Suppressor macrophage (primary cell): ENCODE results near the gene GSTM2.
A peak's percentile ranks its signal among the peaks of the same experiment; 100 is the strongest.

ENCODE experiments used
- DNase-seq, 4 experiments: peaks; one replicate each; pipeline ENCODE4 v3.0.0-alpha.2; 2020 to 2022
- total RNA-seq, 17 experiments: gene quantifications; one replicate each; lab custom pipeline; 2026; ENCODE audit warnings: mixed read lengths in 6 of 17, inconsistent platforms in 3 of 17; lab: John Stamatoyannopoulos, UW

The GSTM2 gene
- 0.49 to 5.6 (median 1.9) reads per million in 17 experiments for total RNA-seq

DNA sequence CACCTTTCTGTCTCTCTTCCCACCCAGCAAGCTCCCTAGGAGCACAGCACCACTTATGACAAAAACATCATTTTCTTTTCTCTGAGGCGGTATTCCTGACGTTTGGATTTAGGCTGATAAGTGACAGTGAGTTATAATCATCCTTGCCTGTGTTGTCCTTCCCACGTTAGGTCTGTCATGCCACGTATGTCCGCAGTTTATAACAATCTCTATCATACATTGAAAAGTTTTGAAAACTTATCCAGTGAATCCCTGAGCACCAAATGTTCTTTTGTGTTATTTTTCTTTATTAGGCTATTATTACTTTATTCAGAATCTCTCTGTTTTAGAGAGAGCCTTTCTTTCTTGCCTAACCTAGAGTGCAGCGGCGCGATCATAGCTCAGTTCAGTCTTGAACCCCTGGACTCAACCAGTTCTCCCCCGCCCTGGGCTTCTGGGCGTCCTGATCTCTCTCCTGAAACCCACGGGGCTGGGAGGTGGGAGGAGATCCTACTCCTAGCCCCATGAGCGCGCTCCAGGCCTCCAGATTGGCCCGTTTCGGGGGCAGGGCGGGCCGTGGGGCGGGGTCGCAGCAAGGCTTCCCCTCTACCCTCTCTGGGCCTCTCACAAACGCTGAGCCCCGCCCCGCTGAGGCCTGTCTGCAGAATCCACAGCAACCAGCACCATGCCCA is at the start of gene GSTM2:
TSS of gene GSTM2 (plus strand) at position 606 of the 671 bp plus-strand sequence. CDS start at position 665, 59 bp downstream.
- peak; percentile 73 to 89 (median 79) for DNase-seq

DNA sequence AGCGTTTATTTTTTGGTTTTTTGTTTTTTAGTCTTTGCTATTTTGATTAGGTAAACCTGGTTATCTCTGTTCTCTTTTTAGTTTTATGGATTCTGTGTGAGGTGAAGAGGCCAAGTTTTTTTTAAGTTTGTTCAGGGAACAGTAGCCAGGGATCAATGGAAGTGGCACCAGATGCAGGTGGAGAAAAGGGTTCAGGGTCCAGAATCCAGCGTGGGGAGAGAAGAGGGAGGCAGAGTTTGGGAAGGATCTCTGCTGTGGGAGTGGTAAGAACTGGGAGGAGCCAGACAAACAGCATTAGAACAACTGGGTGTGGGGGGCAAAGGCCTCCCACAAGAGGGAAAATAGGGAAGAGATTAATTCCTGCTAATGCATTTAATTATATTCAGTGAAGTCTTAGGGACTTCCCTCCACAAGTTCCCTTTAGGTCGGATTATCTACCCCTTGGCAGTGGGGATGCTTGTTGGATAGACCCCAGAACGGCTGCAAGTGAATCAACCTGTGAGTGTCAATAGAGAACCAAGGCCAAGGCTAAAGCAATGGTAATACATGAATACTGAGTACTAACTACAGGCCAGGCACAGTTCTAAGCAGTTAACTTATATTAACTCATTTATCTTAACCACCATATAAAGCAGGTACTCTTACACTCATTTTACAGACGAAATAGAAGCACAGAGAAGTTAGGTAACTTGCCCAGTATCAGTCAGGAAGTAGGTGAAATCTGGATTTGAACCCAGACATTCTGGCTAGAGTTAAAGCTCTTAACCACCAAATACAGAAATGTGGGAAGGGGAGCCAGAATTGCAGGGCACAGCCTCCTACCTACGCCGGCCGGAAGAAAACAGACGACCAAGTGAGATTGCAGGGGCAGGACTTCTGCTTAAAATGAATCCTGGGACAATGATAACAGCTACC is 48.9 kb upstream of the GSTM2 start:
- DNase-seq, result peak; percentile 58 to 82 (median 71)

DNA sequence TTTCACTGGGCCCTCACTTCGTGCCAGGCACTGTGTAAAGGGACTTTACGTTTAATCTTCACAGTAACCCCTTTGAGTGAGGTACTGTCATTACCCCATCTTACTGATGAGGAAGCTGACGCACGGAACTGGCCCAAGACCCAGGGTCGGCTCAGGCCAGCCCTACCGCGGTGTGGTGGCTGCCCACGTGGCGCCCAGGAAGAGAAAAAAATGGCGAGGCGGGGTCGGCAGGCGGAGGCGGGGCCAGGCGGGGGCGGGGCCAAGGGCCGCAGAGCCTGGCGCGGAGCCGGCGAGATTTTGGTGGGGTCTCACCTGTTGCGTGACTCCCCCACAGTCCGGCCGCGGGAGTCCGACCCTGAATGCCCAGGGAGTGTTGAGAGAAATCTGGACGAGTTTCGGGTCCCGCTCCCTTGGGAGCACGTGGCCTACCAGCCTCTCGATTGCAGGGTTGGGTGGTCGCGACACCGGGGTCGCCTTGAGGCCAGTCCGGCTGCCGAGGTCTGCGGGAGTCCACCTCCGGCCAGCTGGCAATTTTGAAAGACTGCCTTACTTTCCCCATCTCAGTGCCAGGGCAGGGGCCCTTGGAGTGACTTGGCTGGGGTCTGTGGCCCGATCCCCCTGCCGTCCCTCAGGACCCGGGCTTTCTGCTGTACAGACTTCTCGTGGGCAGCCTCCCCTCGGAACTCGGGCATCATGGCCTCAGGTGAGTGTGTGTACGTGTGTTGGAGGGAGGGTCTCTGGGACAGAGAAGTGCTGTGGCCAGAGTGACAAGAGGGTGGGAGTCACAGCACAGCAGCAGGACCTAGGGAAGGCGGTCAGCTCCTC is 48.1 kb upstream of the GSTM2 start, which contains the start of the genes AMPD2 and GNAT2:
TSS of gene AMPD2 (plus strand) at position 262 of the 825 bp plus-strand sequence. CDS start 1,339 bp downstream, outside the sequence.
TSS of gene GNAT2 (minus strand) at position 41 of the 825 bp plus-strand sequence. CDS start 6,746 bp downstream, outside the sequence.
- peak; percentile 94 to 98 (median 96) for DNase-seq

DNA sequence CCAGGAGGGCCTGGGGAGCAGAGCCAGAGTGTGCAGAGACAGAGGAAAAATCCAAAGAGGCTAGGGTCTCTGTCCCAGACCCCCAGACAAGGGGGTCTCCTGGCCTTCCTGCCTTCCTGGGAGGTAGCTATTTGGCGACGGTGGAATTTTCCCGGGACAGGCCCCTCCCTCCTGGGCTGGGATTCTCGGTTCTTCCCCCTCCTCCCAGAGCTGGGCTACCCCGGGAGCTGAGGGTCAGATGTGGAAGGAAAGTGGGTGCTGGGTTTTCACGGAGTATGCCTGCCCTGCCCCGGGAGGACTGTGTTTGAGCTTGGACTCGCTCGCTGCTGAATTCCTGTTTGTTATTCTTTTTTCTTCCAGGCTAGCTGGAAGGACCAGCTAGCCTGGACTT is 47.5 kb upstream of the GSTM2 start:
- DNase-seq, result peak in 3 of 4 experiments; percentile 39 to 57 (median 43)

DNA sequence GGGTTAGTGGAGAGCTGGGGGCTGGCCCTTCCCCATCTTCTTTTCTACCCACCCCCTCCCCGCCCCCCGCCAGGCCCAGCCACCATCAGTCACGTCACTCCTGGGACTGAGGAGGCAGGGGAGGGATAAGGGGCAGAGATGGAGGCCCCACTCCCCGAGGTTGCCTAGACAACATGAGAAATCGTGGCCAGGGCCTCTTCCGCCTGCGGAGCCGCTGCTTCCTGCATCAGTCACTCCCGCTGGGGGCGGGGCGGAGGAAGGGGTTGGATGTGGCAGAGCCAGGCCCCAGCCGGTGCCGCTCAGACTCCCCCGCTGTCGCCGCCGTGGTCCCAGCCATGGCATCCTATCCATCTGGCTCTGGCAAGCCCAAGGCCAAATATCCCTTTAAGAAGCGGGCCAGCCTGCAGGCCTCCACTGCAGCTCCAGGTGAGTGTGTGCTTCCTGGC is 47.0 kb upstream of the GSTM2 start:
- peak; percentile 94 to 98 (median 96) for DNase-seq

DNA sequence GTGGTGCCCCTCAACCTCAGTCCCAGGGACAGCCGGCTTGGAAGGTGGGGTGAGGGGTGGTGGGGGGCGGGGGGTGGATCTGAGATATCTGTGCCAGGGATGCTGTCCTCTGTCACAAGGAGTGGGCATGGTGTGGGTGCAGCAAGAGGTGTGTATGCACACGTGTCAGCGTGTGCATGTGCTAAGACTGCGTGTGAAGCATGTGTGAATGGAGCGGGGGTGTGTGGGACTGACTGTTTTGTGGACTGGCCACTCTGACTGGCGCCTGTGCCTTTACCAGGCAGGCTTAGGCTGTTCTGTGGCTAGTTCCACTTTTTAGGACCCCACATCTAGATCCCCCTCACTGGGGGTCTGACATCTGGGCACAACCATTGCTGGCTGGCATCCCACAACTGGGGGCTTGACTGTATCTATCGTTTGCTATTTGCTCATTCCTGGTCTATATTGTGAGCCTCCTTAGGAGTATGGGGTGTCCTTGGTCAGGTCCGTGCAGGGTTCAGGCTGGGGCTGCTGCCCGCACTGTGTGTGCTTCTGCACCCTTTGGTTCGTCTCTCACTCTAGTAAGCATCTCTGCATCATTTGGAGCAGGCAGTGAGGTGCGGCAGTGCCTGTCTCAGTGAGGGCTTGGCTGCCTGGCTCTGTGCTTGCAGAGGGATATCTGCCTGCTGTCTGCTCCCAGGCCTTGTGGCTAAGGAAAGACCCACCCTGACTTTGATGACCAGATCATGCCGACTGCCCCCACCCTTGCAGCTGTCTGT is 46.3 kb upstream of the GSTM2 start:
- DNase-seq, result peak; percentile 45 to 66 (median 55)

DNA sequence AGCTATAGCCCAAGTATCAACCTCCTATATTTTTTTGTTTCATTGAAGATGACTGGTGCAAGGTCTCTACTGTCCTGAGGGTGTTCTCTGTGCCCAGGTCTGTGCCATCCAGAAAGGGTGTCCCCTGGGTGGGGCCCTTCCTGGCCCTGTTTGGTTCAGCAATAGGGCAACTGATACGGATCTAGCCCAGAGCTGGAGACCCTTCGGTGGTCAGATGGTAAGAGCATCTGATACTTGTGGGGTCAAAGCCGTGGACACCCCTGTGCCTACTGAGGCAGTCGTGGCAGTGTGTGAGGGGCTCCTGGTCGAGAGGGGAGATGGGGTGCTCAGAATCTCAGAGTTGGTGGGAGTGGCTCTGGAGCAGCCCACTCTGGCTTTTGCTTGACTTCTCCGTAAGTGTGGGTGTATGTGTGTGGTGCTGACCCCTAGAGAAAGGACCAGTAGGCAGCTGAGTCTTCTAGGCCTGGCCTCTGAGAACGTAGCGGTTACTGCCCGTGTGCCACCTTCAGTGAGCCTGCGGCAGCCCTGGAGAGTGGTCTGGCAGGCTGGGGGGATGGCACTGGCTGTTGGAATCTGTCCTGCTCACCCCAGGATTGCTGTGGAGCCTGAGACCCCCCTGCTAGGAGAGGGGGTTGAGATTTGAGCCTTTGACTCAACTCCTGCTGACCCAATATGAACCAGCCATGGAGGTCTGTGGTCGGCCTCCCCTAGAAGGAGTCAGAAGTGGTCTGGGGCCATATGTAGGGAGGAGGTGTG is 45.5 kb upstream of the GSTM2 start:
- DNase-seq, result no peak

DNA sequence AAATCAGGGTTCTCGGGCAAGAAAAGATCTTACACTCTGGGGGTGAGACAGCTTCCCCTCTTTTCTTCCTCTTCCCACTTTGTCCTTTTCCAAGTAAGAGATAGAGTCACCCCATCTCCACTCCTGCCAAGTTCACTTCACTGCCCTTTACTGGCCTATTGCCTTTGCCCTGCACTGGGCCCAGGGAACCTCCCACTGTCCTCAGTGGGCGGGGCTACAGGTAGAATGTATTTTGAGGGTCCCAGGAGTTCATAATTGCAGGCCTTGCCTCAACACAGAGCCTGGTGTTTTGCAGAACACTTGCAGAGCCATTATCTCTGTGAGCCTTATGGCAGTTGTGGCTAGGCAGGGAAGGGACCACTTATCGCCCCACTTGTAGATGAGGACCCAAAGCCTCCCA is 45.0 kb upstream of the GSTM2 start:
- peak in 3 of 4 experiments; percentile 48 to 59 (median 53) for DNase-seq

DNA sequence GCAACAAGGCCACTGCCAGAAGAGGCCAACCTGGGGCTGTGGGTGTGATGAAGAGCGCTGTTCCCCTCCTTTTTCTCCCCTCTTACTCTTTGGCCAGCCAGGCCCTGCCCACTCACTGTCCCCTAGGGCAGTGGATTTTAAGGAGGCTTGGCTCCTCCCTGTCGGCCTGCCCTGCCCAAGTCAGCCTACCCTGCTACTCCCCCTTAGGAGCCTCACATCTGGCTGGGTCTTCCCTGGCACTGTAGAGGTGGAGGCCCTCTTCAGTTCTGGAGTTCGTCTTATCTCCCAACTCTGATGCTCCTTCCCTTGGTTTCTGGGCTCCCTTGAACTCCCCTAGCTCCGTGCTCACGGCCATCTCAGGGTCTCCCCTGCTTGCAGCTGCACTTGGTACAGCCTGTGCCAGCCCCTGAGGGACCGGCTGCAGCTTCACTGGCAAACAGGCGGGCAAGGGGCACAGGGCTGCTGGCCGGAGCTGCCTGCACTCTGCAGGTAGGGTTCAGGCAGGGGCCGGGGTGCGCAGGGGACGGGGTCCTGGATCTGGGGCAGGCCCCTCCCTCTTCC is 44.2 kb upstream of the GSTM2 start:
- no peak for DNase-seq

DNA sequence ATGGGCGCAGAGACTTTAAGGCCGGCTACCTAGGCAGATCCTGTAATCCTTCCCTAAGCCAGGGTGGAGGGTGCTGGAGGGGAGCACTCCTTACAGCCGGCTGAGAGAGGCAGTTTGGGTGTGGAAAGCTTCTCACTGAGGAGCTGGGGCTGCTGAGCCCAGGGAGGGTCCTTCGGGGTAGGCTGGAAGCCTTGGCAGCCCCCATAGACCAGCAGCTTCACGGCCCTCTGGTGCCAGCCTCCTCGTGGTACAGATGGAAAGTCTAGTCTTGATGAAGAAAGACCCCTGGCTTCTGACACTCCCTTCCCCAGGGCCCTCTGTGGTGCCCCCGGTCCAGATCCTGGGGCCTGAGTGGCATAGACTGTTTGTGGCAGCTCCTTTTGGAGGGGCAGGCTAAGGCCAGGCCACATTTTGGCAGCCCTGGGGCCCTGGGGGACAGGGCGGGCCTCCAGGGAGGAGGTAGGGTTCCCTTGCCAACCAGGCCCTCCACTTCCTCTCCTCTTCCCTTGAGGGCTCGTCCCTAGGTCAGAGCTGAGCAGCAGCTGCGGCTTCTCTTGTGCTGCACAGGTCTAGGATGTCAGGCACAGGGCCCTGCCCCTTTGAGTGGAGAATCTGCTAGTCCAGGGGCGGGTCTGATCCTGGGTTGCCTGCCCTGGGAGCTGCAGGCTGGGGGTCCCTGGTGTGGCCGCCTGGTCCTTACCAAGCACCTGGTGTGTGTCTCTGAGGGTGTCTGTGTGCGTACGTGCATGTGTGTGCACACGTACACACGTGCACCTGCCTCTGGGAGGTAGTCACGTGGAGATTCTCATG is 43.5 kb upstream of the GSTM2 start:
- DNase-seq, result peak in 1 of 4 experiments; percentile 47

DNA sequence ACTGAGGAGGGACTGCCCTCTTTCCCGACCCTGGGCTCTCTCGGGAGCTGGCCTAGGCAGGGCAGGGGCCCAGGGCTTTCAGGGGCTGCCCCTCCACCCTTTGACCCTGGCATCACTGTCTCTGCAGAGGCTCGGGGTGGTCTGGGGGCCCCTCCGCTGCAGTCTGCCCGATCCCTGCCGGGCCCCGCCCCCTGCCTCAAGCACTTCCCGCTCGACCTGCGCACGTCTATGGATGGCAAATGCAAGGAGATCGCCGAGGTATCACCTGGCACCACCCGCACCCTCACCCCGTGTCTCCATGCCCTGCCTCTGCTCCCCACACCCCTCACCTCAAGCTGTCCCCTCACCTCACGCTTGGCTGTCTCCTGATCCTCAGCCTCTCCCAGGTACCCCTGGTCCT is 42.7 kb upstream of the GSTM2 start:
- DNase-seq, result no peak

DNA sequence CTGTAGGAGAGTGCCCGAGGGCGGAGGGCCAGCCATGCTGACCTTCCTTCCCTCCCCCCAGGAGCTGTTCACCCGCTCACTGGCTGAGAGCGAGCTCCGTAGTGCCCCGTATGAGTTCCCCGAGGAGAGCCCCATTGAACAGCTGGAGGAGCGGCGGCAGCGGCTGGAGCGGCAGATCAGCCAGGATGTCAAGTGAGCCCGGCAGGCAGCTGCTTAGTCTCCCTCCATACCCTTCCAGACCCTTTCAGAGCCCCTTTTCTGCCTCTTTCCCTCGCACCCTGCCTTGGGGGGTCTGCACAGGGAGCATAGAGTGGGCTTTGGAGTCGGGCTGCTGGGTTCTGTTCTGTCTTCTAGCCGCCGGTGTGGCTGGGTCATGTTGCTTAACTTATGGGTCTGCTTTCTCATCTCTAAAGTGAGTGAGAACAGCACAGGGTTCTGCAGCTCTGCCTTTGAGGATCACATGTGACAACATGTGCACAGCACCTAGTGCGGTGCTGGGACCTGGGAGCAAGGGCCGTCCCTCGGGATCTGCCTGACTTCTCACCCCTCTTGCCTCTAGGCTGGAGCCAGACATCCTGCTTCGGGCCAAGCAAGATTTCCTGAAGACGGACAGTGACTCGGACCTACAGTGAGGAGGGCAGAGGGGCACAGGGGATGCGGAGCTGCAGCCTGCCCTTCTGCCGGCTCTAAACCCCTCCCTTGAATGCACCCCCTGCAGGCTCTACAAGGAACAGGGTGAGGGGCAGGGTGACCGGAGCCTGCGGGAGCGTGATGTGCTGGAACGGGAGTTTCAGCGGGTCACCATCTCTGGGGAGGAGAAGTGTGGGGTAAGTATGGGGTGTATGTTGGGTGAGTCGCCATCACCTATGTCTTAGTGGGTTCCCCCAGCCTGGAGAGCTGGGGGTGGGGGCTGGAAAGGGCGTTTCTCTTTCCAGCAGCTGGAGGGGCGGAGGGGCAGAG is 42.0 kb upstream of the GSTM2 start:
- DNase-seq, result no peak

DNA sequence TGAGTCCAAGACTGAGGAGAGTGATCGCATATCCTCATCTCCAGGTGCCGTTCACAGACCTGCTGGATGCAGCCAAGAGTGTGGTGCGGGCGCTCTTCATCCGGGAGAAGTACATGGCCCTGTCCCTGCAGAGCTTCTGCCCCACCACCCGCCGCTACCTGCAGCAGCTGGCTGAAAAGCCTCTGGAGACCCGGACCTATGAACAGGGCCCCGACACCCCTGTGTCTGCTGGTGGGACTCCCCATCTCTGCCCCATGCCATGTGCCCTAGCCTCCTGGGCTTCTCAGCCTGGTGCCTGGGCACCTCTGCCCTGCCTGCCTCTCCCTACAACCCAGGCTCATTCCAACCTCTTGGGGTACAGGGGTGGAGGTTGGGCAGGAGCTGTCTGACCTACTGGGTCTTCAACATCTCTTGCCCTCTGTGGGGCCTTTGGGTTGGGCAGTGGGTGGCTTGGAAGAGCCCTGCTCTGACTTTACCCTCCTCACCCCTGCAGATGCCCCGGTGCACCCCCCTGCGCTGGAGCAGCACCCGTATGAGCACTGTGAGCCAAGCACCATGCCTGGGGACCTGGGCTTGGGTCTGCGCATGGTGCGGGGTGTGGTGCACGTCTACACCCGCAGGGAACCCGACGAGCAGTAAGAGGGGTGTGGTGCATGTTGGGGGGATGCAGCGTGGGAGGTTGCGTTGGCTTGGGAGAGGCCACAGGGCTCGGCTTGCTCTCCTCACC is 41.0 kb upstream of the GSTM2 start:
- no peak for DNase-seq

DNA sequence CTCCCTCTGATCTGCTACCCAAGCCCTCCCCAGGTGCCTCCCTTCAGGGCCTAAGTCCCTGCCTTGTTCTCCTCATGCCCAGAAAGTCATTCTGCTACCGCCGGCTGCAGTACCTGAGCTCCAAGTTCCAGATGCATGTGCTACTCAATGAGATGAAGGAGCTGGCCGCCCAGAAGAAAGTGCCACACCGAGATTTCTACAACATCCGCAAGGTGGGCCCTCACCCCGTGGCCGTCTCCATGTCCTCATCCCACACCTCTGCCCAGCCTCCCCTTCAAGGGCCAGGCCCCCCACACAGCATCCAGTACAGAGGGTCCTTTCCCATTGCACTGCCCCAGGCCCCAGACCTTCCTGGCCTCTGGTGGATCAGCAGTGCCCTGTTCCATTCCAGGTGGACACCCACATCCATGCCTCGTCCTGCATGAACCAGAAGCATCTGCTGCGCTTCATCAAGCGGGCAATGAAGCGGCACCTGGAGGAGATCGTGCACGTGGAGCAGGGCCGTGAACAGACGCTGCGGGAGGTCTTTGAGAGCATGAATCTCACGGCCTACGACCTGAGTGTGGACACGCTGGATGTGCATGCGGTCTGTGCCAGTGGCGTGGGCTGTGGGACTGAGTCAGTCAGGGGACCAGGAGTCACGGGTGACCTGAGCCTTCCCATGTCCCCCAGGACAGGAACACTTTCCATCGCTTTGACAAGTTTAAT is 40.0 kb upstream of the GSTM2 start:
- no peak for DNase-seq

DNA sequence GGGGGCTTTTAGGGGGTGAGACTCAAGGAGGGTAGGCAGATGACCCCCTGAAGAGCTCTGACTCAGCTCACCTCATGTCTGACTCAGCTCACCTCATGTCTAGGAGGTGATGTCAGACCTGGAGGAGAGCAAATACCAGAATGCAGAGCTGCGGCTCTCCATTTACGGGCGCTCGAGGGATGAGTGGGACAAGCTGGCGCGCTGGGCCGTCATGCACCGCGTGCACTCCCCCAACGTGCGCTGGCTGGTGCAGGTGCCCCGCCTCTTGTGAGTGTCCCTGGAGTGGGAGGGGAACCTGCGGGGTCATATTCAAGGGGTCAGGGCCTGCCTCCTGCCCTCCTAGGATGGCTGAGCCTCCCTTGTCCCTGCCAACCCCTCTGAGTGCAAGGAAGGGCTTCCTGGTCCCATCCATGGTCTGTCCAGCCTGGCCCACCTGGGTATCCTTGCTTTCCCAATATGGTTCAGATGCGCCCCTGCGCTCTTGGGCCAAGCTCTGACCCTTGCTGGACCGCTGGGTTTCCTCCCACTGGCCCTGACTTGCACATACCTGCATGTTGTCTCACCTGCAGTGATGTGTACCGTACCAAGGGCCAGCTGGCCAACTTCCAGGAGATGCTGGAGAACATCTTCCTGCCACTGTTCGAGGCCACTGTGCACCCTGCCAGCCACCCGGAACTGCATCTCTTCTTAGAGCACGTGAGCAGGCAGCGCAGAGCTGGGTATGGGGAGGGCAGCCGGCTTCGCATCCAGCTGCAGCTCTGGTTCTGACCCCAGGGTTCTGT is 39.1 kb upstream of the GSTM2 start:
- DNase-seq, result no peak
